ENCODE measurements around the gene AVEN.

DNA sequence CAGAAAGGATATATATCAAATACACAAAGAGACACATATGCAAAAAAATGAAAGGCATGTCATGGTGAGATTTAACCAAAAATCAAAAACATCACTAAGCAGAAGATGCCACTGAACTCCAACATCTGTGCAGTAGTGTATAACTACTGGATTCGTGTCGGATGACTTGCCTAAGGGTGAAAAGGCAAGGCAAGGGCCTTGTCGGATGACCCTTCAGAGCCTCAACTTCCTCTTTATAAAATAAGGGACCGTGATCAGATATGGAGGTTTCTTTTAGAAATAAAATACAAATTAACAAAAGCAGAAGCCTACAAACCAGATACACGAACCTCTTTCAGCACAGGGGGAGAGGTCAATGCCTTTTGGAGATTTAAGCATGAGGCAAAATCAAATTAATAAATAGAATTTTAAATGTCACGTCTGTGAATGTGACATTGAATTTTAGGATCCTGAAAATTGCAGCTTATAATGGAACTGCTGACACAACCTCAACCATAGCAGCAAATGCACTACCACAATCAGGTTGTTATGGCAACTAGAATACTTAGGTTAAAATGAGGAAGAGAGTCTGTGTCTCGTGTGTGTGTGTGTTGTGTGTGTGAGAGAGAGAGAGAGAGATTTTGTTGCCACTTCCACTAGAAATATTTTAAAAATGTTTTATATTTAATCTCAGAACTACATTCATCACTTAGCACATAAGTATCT is 79.0 kb downstream of the AVEN start:
- TF ChIP-seq, protein P1, sequence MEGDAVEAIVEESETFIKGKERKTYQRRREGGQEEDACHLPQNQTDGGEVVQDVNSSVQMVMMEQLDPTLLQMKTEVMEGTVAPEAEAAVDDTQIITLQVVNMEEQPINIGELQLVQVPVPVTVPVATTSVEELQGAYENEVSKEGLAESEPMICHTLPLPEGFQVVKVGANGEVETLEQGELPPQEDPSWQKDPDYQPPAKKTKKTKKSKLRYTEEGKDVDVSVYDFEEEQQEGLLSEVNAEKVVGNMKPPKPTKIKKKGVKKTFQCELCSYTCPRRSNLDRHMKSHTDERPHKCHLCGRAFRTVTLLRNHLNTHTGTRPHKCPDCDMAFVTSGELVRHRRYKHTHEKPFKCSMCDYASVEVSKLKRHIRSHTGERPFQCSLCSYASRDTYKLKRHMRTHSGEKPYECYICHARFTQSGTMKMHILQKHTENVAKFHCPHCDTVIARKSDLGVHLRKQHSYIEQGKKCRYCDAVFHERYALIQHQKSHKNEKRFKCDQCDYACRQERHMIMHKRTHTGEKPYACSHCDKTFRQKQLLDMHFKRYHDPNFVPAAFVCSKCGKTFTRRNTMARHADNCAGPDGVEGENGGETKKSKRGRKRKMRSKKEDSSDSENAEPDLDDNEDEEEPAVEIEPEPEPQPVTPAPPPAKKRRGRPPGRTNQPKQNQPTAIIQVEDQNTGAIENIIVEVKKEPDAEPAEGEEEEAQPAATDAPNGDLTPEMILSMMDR (conservative IDR thresholded peaks at IDR 0.05 in 1 of 2, IDR thresholded peaks at IDR 0.05 in 1 of 2; ENCODE audit: extremely low read depth in 1 of 2, insufficient read depth in 1 of 2, low read depth in 1 of 2, low read length in 2 of 2): no peak
- TF ChIP-seq EZH2 (IDR thresholded peaks at IDR 0.05; ENCODE audit: borderline replicate concordance, low read length): no peak
